HS-5 (cell line): ENCODE data around the gene GNB1.
"Not testable (repeated sequence)": the region's sequence is repeated elsewhere in the genome, so short reads cannot be mapped to it uniquely, and the experiment has no call there.

Experiments
- DNase-seq: peaks from one replicate; pipeline ENCODE4 v3.0.0-alpha.2; 2012; ENCODE audit warnings: low read depth

The GNB1 gene

DNA sequence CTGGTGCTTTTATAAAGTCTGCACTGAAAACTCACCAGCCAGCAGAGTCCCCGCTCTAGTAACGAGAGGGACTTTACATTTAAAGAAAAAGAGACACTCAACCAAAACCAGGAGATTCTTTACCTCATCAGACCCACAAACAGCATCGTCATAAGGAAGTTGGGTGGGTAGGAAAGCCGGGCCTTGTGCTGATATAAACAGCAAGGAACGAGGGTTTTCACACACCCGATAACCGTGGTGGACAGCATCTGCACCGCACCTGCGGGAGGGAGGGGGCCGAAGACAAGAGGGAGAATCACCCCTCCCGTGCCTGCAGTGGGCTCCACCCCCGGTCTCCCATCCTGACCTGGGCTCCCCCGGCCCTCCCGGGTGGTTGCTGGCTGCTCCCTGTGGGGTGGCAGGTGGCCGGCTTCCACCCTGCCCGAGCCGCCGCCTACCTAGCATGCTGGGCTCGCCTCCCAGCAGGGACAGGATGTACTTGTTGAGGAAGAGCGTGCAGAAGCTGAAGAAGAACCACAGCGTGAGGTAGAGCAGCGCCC, 152.0 kb downstream of the GNB1 start:
- DNase-seq = not testable (repeated sequence)

DNA sequence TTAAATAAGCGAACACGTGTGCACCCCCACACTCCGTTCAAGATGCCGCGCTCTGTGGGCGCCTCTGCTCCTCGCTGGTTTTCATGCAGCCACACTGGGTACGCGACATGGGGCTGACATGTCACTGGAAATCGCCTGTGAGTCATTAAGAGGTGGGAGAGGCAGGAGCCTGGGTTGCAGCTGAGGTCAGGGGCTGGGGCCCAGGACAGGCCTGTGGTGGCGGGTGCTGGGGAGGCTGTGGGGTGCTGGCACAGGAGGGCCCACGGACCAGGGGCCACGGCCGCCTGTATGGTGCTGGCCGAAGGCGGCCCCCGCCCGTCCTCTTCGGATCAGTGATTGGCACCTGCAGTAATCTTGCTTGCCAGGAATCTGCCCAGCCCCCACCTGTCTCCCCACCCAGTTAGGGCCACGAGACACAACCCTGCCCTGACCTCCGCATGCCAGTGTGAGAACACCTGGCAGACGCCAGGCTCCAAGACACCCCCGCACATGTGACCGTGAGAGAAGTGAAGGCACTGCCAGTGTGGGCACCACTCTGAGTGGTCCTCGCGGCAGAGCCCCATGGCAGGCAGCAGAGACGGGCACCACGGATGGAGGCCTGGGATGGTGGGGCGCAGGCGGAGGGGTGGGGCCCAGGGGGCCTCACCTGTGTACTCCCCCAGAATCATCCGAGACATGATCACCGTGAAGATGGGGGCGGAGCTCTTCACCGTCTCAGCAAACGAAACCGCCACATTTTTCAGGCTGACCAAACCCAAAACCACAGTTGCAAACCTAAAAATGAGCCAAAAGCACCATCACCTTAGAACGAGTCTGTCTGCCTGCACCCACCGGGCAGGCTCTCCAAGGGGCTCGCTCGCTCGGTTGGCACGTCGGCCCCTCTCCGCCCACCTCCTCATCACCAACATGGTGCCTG, 153.0 kb downstream of the GNB1 start:
- DNase-seq = not testable (repeated sequence)
